ENCODE results near the gene LAMP2. TPM values are rescaled to one million over a fixed set of nuclear protein-coding genes. Genes with fewer than 3 reads are reported as not detected.

The LAMP2 gene
- total and polyA plus RNA-seq, 2 of the 4 experiments (the other 2 are of a cell fraction) = 78.1 to 129 TPM

GRCh38 chrX:120468479-120468824 lies 644 bp downstream of the LAMP2 start:
- Histone ChIP-seq H2AFZ (replicated peaks; ENCODE audit: low read length, poor library complexity) (peak overlapping the region; percentile 85), H3K79me1 (ENCODE audit: low read depth in 1 of 2, low read length in 2 of 2) (peaks cover 0 to 16% of the 10 kb centered on the region in 2 experiments; a peak in 2 of 4 replicates), H2AK5ac (ENCODE audit: low read depth, low read length) (no peak overlapping the region), H2AK9ac (replicated peaks; ENCODE audit: low read depth, low read length, poor library complexity) (peak overlapping the region; percentile 78), H3K23ac (ENCODE audit: low read depth, low read length) (peak overlapping the region; percentile 88), H3K27ac (ENCODE audit: insufficient read depth, low read length) (peak overlapping the region; percentile 48), H2BK5ac (ENCODE audit: low read depth, low read length, poor library complexity, severe bottlenecking) (no peak overlapping the region), H3K9me1 (ENCODE audit: insufficient read depth, low read length) (no peaks in the 10 kb centered on the region), H4K20me1 (ENCODE audit: insufficient read depth, low read length) (peaks cover 8% of the 10 kb centered on the region; the same call in 1 of the 2 replicates), H3K36me3 (ENCODE audit: control insufficient read depth, insufficient read depth, low read length) (no peaks in the 10 kb centered on the region), H3K14ac (replicated peaks; ENCODE audit: low read depth, low read length) (peak overlapping the region; percentile 63), H3K4me1 (ENCODE audit: control insufficient read depth, insufficient read depth, low read length) (no peaks in the 10 kb centered on the region), H4K8ac (ENCODE audit: low read depth in 2 of 2, low read length in 2 of 2) (peak overlapping the region in 1 of 2 experiments; percentile 74; a peak in 2 of 4 replicates), H3K18ac (ENCODE audit: low read depth, low read length) (no peak overlapping the region), H3K4me3 (ENCODE audit: insufficient read depth, low read depth, low read length) (peak overlapping the region; percentile 64), H2BK20ac (ENCODE audit: low read depth, low read length) (no peak overlapping the region), H3K4me2 (ENCODE audit: low read depth, low read length) (peak overlapping the region; percentile 82), H3K56ac (ENCODE audit: extremely low read depth, insufficient read depth, low read length) (peak overlapping the region; percentile 35; the same call in 1 of the 2 replicates), H4K91ac (ENCODE audit: insufficient read depth, low read depth, low read length) (no peak overlapping the region), H3K4ac (ENCODE audit: low read depth, low read length) (peak overlapping the region; percentile 69; the same call in 1 of the 2 replicates), H3K27me3 (ENCODE audit: control insufficient read depth, insufficient read depth, low read length) (peaks cover 2% of the 10 kb centered on the region; the same call in 1 of the 2 replicates), H2BK15ac (ENCODE audit: low read depth, low read length) (no peak overlapping the region), H3K9me3 (ENCODE audit: control insufficient read depth, insufficient read depth, low read length) (no peaks in the 10 kb centered on the region), H3K9ac (ENCODE audit: low read depth, low read length) (peak overlapping the region; percentile 78), H2BK120ac (ENCODE audit: low read depth, low read length) (no peak overlapping the region), H4K5ac (ENCODE audit: low read depth, low read length) (no peak overlapping the region)
- TF ChIP-seq CEBPB (IDR thresholded peaks at IDR 0.05; ENCODE audit: low read depth, low read length) (no peak), NFE2L2 (IDR thresholded peaks at IDR 0.05; ENCODE audit: low read depth, low read length) (no peak), RFX5 (IDR thresholded peaks at IDR 0.05; ENCODE audit: low read depth, low read length) (no peak), RAD21 (IDR thresholded peaks at IDR 0.05; ENCODE audit: low read length) (no peak), BHLHE40 (IDR thresholded peaks at IDR 0.05; ENCODE audit: low read depth, low read length) (no peak), MAFK (IDR thresholded peaks at IDR 0.05; ENCODE audit: low read depth, low read length) (no peak), CHD1 (IDR thresholded peaks at IDR 0.05; ENCODE audit: low read depth, low read length) (no peak), SMC3 (IDR thresholded peaks at IDR 0.05; ENCODE audit: low read depth, low read length) (no peak), RCOR1 (IDR thresholded peaks at IDR 0.05; ENCODE audit: insufficient replicate concordance, low read length) (no peak), MXI1 (IDR thresholded peaks at IDR 0.05; ENCODE audit: borderline replicate concordance, low read depth, low read length) (no peak), MAZ (IDR thresholded peaks at IDR 0.05; ENCODE audit: borderline replicate concordance, low read depth, low read length) (no peak), FOS (IDR thresholded peaks at IDR 0.05; ENCODE audit: low read depth, low read length) (no peak), POLR2A (IDR thresholded peaks at IDR 0.05; ENCODE audit: low read depth, low read length) (no peak)
- TF ChIP-seq, protein P1, sequence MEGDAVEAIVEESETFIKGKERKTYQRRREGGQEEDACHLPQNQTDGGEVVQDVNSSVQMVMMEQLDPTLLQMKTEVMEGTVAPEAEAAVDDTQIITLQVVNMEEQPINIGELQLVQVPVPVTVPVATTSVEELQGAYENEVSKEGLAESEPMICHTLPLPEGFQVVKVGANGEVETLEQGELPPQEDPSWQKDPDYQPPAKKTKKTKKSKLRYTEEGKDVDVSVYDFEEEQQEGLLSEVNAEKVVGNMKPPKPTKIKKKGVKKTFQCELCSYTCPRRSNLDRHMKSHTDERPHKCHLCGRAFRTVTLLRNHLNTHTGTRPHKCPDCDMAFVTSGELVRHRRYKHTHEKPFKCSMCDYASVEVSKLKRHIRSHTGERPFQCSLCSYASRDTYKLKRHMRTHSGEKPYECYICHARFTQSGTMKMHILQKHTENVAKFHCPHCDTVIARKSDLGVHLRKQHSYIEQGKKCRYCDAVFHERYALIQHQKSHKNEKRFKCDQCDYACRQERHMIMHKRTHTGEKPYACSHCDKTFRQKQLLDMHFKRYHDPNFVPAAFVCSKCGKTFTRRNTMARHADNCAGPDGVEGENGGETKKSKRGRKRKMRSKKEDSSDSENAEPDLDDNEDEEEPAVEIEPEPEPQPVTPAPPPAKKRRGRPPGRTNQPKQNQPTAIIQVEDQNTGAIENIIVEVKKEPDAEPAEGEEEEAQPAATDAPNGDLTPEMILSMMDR (conservative IDR thresholded peaks at IDR 0.05; ENCODE audit: low read depth, low read length) = no peak
- TF ChIP-seq, protein P2, sequence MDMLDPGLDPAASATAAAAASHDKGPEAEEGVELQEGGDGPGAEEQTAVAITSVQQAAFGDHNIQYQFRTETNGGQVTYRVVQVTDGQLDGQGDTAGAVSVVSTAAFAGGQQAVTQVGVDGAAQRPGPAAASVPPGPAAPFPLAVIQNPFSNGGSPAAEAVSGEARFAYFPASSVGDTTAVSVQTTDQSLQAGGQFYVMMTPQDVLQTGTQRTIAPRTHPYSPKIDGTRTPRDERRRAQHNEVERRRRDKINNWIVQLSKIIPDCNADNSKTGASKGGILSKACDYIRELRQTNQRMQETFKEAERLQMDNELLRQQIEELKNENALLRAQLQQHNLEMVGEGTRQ (IDR thresholded peaks at IDR 0.05; ENCODE audit: low read depth, low read length) = no peak
- TF ChIP-seq, protein P3, sequence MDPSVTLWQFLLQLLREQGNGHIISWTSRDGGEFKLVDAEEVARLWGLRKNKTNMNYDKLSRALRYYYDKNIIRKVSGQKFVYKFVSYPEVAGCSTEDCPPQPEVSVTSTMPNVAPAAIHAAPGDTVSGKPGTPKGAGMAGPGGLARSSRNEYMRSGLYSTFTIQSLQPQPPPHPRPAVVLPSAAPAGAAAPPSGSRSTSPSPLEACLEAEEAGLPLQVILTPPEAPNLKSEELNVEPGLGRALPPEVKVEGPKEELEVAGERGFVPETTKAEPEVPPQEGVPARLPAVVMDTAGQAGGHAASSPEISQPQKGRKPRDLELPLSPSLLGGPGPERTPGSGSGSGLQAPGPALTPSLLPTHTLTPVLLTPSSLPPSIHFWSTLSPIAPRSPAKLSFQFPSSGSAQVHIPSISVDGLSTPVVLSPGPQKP (IDR thresholded peaks at IDR 0.05; ENCODE audit: borderline replicate concordance, low read depth, low read length) = no peak
- in situ Hi-C loops (cut with MboI; ENCODE audit: low sequenced_read_pairs) (no loop called here), intact Hi-C loops (cut with micrococcal nuclease) (loop anchor here (5.0 kb wide), 2 partner anchors 101 to 216 kb away; partner anchors contain the start of gene ZBTB33), dilution Hi-C loops (cut with HindIII; ENCODE audit: low sequenced_read_pairs, unreplicated experiment) (no loop called here)
- BruUV-seq (replicated peaks) = no TSS peak
- ChIA-PET POLR2A (ENCODE audit: unreplicated experiment) (interaction anchor here (0.7 kb wide), 1 partner anchor 183 kb away, joined by 3 read pairs; no protein-coding TSS in a partner anchor), CTCF (interaction anchor here (1.0 kb wide), 1 partner anchor 29 kb away, joined by 4 read pairs; no protein-coding TSS in a partner anchor)
- no peak for ATAC-seq (ENCODE audit: low read depth)
- 7% methylated on average over 2 of the region's 2 CpGs; no CpG with 5 or more reads in 1 of the 2 experiments for WGBS, 2 experiments (ENCODE audit: extremely low coverage in 2 of 2, insufficient read length in 1 of 2)
- no peak for DNase-seq

Measured in IMR-90 (cell line).